Stimulated activated CD8-positive, alpha-beta memory T cell treated with anti-CD3 and anti-CD28 coated beads, Interleukin-2, amount 100 ng/mL, for 1 hour (primary cell): ENCODE measurements around the gene GPC5.

Experiments
- DNase-seq, 2 donors: peaks; one replicate each; pipeline ENCODE4 v3.0.0-alpha.2; 2020; ENCODE audit warnings: low read depth in 2 of 2

GPC5 gene

DNA sequence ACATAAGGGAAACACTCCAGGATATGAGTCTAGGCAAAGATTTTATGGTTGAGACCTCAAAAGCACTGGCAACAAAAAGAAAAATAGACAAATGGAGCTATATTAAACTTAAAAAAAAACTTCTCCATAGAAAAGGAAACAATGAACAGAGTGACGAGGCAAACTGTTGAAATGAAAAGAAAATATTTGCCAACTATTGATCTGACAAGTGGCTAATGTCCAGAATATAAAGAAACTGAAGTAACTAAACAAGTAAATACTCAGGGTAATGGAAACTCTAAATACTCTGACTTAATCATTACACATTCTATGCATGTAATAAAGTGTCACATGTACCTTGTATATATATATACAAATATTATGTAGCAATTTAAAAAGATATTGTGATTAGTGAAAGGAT lies 562.5 kb downstream of the GPC5 start:
- DNase-seq = no peak

DNA sequence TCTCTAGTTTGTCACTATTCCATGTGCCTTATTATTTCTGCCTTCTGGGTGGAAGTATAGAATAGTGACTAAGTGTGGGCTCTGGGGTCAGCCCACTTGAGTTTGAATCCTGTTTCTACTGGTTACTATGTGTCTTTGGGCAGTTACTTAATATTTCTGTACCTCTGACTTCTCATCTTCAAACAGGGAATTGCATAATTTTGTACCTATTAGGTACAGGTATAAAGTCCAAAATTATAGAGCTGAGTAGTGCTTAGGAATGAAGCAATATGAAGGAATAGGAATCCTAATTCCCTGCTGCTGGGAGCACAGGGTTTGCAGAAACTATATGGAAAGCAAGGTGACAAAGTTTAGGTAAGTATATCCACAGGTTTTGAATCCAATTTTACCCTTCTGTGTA lies 564.5 kb downstream of the GPC5 start:
- DNase-seq = no peak

GRCh38 chr13:91965511-91965910 lies 567.1 kb downstream of the GPC5 start:
- no peak for DNase-seq

GRCh38 chr13:91978571-91978970 lies 580.1 kb downstream of the GPC5 start:
- DNase-seq = no peak

GRCh38 chr13:91986761-91987483 lies 588.5 kb downstream of the GPC5 start:
- DNase-seq = no peak

- DNase-seq = no peak
Observed at GRCh38 chr13:91988331-91988730, 589.9 kb downstream of the GPC5 start.

DNA sequence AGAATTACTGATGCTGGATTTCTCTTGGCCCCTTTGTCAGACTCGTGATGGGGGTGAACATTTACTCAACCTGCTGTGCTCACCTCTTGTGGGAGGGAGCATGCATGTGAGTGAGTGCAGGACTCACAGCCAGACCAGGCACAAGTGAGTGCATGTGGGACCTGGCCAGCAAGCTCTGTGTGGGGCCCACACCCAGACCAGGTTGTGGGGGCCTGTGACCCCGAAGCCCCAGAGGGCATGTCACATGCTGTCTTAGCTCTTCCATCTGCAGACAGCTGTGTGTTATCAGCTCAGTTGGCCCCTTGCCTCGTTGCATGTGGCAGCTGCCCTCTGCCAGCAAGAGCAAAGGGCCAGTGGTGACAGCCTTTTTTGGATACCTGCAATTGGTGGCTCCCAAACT lies 614.4 kb downstream of the GPC5 start:
- DNase-seq = no peak

DNA sequence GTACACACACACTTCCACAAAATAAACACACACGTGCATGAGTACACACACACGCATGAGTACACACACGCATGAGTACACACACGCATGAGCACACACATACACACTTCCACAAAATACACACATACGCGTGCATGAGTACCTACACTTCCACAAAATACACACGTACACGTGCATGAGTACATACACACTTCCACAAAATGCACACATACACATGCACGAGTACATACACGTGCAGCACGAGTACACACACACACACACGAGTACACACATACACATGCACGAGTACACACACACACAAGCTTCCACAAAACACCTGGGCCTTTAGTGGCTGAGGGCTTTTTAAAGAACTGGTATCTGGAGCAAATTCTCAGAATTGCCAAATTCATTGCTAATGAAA lies 619.3 kb downstream of the GPC5 start:
- DNase-seq = no peak

DNA sequence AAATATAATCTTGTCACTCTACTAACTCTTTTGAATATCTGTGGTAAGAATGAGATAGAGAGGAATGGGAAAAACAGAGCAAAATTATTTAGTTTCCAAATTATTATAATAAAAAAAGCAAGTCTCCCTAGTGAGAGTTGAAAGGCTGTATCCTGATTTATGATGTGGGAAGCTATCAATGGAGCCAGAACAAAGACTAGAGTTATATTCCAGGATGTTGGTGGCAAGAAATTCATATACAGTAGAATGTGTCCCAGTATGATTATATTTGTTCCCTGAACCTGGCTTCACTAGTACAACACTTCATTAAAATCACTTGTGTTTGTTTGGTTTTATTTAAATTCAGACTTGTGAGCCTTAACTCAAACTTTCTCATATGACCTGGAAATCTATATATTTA lies 630.3 kb downstream of the GPC5 start:
- no peak for DNase-seq

DNA sequence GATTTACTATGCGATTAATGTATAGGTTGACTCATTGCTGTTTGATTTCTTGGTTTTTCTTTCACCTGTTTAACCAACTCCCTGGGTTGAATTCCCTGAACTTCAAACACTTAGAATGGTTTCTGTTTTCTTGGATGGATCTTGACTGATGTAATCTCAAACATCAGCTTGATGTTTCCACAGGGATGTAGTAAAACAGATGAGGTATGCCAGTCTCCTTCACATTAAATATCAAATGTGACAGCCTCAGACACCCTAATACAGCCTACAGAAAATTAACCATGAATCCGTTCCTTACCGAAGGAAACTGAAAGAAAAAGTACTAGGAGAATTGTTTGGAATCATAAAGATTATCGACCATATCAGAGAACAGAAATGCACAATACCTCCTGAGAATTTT lies 631.2 kb downstream of the GPC5 start:
- DNase-seq = no peak

- no peak for DNase-seq
Observed at GRCh38 chr13:92038905-92039304, 640.5 kb downstream of the GPC5 start.

GRCh38 chr13:92042522-92042921 lies 644.1 kb downstream of the GPC5 start:
- DNase-seq = no peak

DNA sequence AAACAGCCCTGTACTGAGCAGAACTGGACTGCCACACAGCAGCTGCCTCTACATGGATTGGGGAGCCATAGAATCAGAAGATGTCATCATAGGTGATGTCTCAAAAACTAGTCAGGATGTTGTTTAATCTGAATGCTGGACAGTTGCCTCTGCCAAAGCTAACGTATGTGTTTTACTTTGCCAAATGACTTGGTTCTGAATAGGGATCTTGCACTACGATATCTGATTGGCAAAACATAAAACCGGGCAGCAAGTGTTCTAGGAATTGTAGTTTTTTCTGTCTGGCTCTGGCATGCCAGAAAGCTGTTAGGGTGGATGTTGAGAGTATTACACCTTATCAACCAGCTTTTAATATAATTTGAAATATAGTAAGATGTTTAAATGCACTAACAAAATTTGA lies 645.9 kb downstream of the GPC5 start:
- DNase-seq = no peak

GRCh38 chr13:92054389-92054788 lies 656.0 kb downstream of the GPC5 start:
- DNase-seq = no peak

GRCh38 chr13:92074658-92075057 lies 676.2 kb downstream of the GPC5 start:
- DNase-seq = no peak

GRCh38 chr13:92097337-92097903 lies 699.0 kb downstream of the GPC5 start:
- no peak for DNase-seq

DNA sequence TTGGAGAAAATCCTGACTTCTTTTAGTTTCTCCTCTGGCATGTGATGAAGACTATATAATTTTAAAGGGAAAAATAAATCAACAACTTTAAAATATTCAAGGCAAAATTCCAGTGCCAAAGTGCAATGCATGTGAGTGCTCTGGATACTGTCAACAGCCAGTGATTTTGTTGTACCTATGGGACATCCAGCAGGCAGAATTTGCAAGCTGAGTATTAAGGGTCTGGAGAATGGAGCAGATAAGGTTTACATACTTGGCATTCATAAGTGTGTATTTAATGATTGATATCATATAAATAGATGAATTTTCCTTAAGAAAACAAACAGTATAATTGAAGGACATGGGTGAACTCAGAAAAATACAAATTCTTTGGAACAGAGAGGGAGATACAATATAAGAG lies 703.4 kb downstream of the GPC5 start:
- no peak for DNase-seq

DNA sequence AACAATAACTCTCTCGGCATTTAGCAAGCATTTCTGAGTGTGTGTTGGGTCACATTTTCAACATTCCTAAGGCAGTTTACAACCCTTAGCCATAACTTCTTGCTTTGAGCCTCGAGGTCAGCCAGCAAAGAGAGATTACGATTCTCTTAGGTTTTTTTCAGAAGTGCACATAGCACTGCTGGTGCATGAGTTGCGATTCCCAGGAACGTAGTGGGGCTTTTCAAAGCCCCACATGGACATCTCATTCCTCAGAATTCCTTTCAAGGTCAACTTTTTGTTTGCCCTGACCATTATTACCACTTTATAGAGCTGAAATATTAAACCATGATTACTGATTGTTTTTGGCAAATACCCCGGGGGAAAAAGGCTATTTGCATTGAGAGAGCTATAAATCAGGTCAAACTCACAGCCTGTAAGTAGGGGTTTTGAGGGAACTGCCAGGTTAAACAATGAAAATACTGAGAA lies 705.3 kb downstream of the GPC5 start:
- no peak for DNase-seq

DNA sequence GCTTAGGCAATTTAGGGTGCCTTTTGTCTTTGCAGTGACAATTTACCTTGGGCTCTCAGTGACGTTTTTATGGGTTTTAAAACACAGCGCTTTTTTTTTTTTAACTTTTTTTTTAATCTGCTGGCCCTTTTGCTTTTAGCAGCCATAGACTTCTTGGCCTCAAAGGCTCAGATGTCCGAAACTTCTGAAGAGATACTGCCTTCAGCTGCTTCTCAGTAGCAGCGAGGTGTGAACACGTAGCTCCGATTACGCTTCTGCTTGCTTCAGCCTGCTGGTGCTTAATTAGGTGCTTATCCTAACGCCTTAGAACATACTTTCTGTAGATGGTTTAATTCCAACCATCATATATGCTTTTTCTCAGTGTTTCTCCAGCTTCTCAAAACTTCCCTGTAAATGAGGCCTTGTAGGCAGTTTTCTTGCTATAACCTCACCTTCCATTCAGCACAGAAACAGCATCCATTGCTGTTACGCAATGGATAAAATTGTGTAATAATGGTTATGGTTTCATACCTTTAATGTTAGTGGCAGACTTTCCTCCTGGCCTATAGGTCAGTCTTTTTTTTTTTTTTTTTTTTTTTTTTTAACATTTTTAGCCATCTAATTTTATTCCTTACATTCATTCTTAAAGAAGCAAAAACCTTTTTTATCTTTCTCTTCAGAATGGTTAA lies 723.9 kb downstream of the GPC5 start:
- no peak for DNase-seq

DNA sequence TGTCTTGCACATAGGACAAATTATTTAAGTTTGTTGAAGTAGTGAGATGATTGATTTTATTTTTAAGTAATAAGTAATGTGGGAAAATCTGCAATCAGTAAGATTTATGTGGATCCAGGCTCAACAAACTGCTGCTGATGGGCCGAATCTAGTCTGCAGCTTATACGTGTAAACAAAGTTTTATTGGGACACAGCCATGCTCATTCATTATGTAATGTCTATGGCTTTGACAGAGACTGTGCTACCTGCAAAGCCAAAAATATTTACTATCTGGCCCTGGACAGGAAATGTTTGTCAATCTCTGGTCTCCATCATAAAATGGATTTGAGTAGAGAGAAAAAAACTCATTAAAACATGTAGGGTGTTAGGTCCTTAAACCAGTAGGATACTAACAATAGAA lies 728.0 kb downstream of the GPC5 start:
- no peak for DNase-seq

- DNase-seq = no peak
Observed at GRCh38 chr13:92135509-92135908, 737.1 kb downstream of the GPC5 start.

GRCh38 chr13:92136449-92137155 lies 738.2 kb downstream of the GPC5 start:
- no peak for DNase-seq

DNA sequence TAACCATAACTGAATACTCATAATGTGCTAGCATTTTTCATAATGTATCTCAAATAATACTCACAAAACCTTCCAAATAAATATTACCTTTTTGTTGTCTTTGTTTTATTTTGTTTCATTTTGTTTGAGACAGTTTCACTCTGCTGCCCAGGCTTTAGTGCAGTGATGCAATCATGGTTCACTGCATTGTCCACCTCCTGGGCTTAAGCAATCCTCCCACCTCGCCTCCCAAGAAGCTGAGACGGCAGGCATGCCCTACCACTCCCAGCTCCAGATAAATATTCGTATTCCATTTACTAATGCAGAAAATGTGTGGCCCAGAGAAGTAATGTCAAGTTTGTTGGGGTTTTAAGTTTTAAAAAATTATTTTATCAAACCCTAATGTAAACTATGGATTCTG lies 739.1 kb downstream of the GPC5 start:
- no peak for DNase-seq
